Fibroblast of the conjunctiva (primary cell): ENCODE measurements around the gene NBPF1.
A peak's percentile ranks its signal among the peaks of the same experiment; 100 is the strongest.
"Not testable (repeated sequence)": the region's sequence is repeated elsewhere in the genome, so short reads cannot be mapped to it uniquely, and the experiment has no call there.

ENCODE experiments used
- DNase-seq: peaks from one replicate; pipeline ENCODE4 v3.0.0-alpha.2; 2010; ENCODE audit warnings: low read depth

The NBPF1 gene

DNA sequence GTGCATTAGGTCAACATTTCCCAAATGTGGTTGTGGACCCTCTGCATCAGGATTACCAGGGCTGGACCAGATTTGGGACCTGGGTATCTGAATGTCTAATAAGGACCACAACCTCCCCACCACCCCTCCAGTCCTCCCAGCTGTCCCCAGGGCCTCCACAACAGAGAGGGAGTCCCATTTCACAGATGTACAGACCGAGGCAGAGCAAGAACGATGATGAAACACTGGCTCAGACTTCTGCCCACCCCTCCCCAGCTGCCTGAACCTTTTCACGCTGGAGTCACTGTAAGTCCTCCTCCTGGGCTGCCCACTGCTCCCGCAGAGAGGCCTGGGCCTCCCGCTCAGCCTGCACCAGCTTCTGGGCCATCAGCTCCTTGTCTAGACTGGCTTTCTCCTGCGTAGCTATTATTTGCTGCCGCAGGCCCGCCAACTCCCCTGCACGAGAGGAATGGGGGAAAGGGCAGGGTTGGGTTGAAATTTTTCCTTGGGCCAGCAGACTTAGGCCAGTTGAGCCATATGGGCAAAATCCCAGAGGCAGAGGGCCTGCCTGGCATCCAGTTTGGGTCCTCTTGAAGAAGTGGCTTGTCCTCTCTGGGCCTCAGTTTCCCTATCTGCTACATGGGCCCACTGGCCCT, 8.4 kb upstream of the NBPF1 start:
- DNase-seq = not testable (repeated sequence)

GRCh38 chr1:16621300-16621658, 7.9 kb upstream of the NBPF1 start:
- no peak for DNase-seq

DNA sequence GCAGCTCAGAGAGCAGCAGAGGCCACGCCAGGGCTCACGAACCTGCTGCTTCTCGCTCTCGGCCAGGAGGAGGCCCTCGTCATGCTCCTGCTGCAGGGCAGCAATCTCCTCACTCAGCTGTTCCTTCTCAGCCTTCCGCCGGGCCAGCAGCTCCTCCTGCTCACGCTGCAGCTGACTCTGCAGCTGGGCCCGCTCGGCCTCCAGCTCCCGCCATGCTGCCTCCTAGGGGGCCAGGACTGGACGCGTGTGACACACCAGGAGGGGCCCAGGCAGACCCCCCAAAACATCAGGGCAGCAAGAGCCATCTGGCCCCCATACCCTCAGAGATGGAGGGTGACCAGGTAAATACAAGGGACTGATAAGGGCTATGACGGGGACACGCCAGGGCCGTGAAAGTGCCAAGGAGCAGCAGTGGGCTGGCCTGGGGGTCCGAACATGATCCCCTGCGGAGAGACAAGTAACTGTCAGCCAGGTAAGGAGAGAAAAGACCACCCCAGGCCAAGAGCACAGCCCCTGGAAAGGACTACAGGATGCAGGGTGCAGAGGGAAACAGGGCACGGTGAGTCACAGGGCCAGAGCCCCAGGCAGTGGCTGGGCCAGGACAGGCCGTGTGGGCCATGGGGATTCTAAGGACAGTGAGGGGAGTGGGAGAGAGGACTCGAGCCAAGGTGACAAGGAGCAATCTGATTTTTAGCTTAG, 6.6 kb upstream of the NBPF1 start:
- not testable (repeated sequence) for DNase-seq

- DNase-seq = no peak
Observed at GRCh38 chr1:16618719-16619118, 5.4 kb upstream of the NBPF1 start.

- DNase-seq = no peak
Observed at GRCh38 chr1:16617778-16618580, 4.6 kb upstream of the NBPF1 start.

- no peak for DNase-seq
Observed at GRCh38 chr1:16617114-16617631, 3.8 kb upstream of the NBPF1 start.

GRCh38 chr1:16615253-16616252, 2.2 kb upstream of the NBPF1 start:
- no peak for DNase-seq

DNA sequence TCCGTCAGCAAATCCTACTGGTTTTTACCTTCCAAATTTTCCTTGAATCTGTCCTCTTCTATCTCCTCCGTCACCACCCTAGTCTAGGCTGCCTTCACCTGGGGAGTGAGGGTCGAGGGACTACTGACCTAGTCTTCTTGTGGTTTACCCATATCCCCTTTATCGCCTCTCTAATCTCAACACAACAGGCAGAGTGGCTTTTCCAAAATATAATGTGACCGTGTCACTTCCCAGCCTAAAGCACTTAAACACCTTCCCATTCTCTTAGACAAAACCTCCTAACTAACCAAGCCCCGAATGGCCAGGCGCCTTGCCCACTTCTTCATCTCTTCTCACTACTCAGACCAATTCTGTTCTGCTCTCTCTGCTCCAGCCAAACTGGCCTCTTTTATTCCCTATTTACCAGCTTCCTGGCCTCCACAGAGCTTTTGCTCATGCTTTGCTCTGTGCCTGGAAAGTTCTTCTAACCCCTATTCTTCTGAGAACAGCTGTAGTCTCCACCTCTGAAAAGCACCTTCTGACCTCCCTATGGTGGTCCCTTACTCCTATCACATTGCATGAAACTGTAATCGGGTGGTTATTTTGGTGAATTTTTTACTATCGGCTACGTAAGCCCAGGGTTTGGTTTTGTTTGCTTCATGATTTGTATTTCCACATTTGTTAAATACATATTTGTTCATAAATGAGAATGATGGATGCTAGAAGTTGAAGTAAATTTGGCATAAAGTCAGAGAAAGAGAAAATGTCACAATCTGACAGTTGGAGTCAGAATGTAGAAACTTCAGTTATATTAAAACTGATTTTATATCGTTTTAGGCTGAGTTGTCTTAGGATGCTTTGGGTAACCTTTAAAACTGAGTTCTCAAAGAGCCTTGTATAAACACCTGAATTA, 1.2 kb upstream of the NBPF1 start:
- DNase-seq = no peak

DNA sequence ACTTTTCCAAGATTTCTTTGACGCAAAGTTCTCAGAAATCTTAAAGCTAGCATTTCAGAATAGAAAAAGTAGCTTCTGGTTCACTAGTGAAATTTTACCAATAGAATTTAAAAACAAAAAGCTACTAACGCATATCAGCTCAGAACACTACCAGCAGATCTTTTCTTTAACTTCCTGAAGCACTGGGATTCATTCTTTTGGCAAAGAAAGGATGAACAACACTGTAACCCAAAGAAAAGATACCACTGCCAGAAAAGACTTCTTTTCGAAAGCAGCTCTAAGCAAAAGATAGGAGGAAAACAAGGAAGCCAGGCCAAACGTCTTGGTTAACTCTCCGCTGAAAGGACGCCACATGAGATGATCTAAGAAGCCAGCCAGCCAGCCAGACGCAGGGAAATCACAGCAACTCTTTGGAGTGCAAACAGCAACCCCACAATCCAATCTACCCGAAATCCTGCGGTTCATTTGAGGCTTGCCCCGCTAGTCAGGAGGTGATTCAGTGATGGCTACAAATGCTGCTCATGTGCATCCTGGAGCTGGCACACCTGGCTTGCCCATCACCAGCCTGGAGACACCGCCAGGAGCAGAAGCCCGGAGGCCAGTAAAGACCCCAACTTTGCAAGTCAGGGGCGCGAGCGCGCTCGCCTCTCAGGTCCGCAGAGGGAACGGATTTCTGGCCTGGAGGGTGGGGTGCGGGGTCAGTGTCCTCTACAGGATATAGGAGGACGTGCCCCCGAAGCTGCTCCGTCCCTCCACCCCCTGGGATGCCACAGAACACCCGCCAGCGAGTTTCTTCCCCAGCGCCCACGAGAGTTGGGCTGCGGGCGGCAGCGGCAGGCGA, 812 bp downstream of the NBPF1 start:
- peak; percentile 77 for DNase-seq

DNA sequence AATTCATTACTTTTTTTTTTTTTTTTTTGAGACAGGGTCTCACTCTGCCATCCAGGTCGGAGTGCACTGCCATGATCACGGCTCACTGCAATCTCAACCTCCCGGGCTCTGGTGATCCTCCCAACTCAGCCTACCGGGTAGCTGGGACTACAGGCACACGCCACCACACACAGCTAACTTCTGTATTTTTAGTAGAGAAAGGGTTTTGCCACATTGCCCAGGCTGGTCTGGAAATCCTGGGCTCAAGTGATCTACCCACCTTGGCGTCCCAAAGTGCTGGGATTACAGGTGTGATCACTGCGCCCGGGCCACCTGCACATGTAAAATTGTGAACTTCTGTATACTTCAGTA, 1.4 kb downstream of the NBPF1 start:
- not testable (repeated sequence) for DNase-seq

DNA sequence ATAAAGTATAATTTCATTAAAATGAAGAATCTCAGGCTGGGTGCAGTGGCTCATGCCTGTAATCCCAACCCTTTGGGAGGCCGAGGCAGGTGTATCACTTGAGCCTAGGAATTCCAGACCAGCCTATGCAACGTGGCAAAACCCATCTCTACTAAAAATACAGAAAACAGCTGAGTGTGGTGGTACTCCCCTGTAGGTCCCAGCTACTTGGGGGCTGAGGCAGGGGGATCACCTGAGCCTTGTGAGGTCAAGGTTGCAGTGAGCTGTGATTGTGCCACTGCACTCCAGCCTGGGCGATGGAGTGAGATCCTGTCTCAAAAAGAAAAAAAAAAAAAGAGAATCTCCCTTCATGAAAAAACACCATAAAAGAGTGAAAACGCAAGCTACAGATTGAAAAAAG, 2.2 kb downstream of the NBPF1 start:
- DNase-seq = not testable (repeated sequence)

- not testable (repeated sequence) for DNase-seq
Observed at GRCh38 chr1:16610553-16610952, 2.8 kb downstream of the NBPF1 start.

DNA sequence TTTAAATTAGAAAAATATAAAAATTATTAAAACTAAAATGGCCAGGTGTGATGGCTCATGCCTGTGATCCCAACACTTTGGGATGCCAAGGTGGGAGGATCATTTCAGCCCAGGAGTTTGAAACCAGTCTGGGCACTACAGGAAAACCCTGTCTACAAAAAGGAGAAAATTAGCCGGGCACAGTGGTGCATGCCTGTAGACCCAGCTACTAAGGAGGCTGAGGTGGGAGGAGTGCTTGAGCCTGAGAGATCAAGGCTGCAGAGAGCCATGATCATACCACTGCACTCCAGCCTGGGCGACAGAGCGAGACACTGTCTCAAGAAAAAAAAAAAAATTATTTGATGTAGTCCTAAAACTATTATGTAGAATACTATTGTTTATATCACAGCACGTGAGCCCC, 3.6 kb downstream of the NBPF1 start:
- not testable (repeated sequence) for DNase-seq

DNA sequence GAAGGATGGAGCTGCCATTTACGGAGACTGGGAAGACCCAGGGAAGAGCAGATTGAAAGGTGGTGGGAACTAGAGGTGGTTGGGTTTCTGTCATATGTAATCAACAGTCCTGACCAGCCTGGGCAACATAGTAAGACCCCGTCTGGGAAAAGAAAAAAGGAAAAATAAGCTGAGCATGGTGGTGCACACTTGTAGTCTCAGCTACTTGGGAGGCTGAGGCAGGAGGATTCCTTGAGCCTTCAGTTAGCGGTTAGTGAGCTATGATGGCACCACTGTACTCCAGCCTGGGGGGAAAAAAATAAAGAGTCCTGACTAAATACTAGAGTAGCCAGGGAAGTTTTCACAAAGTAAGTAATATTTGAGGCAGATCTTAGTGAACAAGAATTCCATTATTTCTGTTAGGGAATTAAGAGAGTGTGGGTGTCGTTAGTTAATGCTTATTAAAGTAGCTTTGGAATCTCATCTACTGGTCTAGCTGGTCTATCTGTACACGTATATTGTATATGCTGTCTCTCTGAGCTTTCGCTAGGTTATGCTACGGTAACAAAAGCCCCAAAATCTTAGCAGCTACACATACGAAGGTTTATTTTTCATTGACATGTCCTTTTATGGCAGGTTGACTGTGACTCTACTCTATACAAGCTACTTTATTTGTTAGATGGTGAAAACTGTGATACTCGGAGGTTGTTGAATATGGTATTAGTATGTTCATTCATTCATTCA, 4.4 kb downstream of the NBPF1 start:
- no peak for DNase-seq

GRCh38 chr1:16607853-16608815, 5.2 kb downstream of the NBPF1 start:
- DNase-seq = not testable (repeated sequence)

DNA sequence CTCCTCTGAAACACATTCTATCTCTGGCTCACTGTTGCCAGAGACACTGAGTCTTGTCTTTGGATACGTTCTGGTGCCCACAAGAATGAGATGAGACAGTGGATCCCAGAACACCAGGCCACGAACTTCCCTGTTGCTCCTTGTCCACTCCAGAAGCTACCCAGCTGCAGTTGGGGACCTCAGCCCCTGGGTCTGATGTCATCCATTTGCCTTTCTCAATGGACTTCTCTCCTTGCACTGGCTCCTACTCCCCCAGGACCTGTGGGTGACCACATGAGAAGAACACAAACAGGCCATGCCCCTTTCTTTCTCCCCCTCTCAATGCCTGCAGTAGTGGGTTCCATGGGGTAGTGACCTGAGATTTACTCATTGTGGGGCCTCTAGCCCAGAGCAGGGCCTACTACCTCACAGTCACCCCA, 5.9 kb downstream of the NBPF1 start:
- no peak for DNase-seq

GRCh38 chr1:16606666-16607432, 6.5 kb downstream of the NBPF1 start:
- not testable (repeated sequence) for DNase-seq
